Peyer's patch (tissue), 4 donors: Measurements from ENCODE around the gene UNK.

ENCODE experiments used
- POLR2A ChIP-seq, 2 donors: fragments of 450-650 bp; IDR thresholded peaks; one replicate each; pipeline ENCODE4 v1.5.1; 2017; ENCODE audit warnings: antibody characterized with exemption in 2 of 2, mild to moderate bottlenecking in 2 of 2, moderate library complexity in 2 of 2
- TF ChIP-seq, protein P1 (sequence below), 6 experiments: fragments of 450-650 bp in 4 of 6; fragments of 200-600 bp in 2 of 6; sonication (generic) in 1 of 6; IDR thresholded peaks; one replicate each; pipeline ENCODE4 v1.5.1; 2017 to 2019; ENCODE audit warnings: antibody characterized with exemption in 6 of 6, mild to moderate bottlenecking in 3 of 6, moderate library complexity in 1 of 6

DNA sequence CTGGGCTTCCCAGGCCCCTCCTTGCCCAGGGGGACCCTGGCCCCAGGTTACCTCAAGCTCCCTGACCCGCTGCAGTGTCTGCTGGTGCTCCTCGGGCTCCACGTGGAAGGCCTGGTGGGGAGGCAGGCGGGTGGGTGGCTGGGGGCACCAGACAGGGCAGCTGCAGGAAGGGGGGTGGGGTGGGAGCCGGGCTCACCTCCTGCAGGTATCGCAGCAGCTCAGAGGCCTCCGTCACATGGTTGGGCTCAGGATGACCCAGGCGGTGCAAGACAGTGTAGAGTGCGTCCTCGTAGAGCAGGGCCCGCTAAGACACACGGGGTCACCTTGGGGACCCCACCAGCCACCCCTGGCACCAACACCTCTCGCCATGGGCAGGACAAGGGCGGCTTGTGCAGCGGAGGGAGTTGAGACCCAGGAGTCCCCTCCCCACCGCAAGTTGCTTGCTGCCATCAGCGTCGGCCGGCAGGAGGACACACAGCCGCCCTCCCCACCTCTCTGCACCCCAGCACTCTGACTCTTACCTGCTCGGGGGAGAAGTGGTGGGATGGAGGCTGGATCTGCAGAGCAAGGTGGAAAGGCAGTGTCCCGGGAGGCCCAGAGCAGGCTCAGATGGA, 58.5 kb downstream of the UNK start:
- TF ChIP-seq, protein P1, sequence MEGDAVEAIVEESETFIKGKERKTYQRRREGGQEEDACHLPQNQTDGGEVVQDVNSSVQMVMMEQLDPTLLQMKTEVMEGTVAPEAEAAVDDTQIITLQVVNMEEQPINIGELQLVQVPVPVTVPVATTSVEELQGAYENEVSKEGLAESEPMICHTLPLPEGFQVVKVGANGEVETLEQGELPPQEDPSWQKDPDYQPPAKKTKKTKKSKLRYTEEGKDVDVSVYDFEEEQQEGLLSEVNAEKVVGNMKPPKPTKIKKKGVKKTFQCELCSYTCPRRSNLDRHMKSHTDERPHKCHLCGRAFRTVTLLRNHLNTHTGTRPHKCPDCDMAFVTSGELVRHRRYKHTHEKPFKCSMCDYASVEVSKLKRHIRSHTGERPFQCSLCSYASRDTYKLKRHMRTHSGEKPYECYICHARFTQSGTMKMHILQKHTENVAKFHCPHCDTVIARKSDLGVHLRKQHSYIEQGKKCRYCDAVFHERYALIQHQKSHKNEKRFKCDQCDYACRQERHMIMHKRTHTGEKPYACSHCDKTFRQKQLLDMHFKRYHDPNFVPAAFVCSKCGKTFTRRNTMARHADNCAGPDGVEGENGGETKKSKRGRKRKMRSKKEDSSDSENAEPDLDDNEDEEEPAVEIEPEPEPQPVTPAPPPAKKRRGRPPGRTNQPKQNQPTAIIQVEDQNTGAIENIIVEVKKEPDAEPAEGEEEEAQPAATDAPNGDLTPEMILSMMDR (IDR thresholded peaks at IDR 0.05): peak in 1 of 6 experiments; percentile 4
- no peak for TF ChIP-seq POLR2A (IDR thresholded peaks at IDR 0.05)
